HG02852 (cell line): ENCODE measurements around the gene NAA35.
"Not testable (repeated sequence)": the region's sequence is repeated elsewhere in the genome, so short reads cannot be mapped to it uniquely, and the experiment has no call there.

Experiments
- ATAC-seq: cut with Tn5 transposase; IDR thresholded peaks from one replicate; pipeline ENCODE4 v1.9.1; 2021; ENCODE audit warnings: mild to moderate bottlenecking, moderate library complexity; ENCODE audit not compliant: unreplicated experiment

Gene NAA35

DNA sequence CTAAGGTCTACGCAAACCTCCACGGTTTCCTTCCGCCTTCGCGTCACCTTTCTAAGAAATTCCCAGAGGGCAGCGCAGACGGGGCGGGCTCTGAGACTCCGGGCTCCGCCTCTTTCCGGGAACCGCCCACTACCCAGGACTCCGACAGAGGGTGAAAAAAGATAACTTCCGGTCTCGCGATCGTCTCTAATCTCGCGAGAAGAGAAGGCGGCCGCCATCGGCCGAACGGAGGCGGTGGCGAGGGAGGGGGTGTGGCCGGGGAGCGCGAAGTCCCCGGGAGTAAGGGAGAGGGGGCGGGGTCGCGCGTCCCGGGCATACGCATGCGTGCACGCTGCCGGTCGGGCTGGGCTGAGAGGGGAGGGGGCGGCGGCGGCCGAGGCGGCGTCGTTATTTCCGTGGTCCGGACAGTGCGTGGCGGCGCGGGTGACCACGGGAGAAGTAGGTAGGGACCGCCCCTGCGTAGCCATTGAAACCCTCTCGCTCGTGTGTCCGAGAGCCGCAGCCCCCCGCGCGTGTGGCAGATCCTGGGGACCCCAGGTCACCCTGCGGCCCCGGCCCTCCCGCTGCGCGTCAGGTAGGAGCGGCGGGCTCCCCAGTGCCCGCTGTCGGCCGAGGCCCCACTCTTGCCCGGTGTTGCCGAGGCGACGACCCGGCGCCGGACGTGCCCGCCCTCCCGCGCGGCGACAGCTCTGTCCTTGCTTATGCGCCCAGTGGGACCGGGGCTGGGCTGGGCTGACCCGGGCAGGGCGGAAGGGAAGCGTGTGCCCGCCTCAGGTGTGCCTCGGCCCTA, at the start of gene NAA35:
Gene NAA35, plus strand, starts transcription at position 315 of the 790 bp plus-strand sequence. CDS start 1,014 bp downstream, outside the sequence.
- peak; percentile 87 for ATAC-seq

- no peak for ATAC-seq
These were observed 48.5 kb upstream of the NAA35 start for GRCh38 chr9:85892401-85892800.

DNA sequence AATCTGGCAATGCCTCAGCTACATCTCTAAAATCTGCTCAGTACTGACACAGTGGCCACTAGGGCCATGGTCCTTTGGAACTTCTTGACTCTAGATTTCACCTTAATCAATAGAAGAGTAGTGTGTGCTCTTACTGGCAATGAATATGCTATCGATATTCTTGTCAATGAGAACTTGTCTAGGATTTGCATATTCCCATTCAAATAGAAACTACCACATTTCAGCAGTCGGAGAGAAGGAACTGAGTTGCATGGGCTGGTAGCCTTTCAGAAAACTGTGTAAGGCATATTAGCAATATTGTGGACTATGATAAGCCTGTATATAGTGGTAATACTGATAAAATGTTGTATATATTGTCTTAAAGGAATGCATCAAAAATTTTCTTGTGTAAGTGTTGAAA, 45.3 kb upstream of the NAA35 start:
- no peak for ATAC-seq

DNA sequence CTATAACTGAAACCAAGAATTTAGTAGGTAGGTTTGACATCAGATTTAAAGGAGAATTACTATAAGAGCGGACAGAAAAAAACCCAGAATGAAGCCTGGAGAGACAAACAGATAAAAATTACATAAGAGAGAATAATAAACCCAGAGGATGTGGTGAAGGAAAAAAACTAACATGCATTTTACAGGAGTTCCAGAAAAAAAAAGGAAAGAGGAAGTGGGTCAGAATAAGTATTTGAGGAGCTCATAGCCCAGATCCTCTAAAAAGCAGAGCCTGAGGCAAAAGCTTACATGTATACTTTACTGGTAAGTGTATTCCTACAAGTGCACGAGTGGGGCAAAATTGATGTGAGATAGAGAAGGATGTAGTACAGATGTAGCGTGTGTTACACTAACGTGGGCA, 43.1 kb upstream of the NAA35 start:
- ATAC-seq = no peak

GRCh38 chr9:85898332-85898731, 42.6 kb upstream of the NAA35 start:
- ATAC-seq = no peak

DNA sequence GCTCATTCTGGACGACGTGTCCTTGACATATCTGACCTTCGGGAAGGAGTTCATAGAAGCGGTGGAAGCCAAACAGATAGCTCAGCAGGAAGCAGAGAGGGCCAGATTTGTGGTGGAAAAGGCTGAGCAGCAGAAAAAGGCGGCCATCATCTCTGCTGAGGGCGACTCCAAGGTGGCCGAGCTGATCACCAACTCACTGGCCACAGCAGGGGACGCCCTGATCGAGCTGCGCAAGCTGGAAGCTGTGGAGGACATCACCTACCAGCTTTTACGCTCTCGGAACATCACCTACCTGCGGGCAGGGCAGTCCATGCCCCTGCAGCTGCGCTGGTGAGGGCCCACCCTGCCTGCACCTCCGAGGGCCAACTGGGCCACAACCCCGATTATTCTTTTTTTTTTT, 41.6 kb upstream of the NAA35 start:
- ATAC-seq = no peak

DNA sequence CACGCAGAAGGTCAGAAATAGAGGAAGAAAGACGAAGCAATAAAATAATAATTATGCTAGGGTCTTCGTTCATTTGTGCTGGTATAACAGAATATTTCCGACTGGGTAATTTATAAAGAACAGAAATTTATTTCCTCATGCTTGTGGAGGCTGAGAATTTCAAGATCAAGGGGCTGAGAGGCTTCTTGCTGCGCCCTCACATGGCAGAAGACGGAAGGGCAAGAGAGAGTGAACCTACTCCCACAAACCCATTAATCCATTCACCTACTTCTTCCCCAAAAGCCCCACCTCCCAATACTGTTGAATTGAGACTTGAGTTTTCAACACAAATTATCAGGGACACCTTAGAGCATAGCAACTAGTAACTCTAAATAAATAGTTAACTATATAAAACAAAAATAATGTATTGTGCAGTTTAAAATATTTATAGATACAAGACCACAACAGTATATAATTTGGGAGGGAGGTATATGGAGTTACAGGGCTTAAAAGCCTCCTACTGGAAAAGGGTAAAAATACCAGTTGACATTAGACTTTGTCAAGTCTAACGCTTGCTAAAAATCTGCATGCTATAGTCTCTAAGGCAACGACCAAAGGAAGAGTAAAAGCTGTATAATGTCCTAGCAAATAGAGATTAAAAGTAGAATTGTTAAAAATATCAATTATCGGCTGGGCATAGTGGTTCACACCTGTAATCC, 40.3 kb upstream of the NAA35 start:
- ATAC-seq = no peak

DNA sequence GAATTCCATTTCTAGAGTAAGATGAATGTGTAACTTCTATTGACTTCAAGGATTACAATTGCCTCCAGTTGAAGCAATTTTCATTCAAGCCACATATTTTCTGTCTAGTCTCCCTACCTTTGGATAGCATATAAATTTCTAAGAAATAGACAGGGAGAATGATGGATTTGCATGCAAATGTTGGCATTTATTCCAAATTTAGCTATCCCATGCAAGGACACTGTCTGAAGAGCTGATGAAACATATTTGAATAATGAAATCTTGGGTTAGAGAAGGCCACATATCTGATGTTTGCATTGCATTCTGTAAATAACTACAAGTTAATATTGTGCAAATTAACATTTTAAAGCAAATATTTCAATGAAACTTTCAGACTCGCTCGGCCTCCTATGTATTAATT, 36.0 kb upstream of the NAA35 start:
- ATAC-seq = no peak

DNA sequence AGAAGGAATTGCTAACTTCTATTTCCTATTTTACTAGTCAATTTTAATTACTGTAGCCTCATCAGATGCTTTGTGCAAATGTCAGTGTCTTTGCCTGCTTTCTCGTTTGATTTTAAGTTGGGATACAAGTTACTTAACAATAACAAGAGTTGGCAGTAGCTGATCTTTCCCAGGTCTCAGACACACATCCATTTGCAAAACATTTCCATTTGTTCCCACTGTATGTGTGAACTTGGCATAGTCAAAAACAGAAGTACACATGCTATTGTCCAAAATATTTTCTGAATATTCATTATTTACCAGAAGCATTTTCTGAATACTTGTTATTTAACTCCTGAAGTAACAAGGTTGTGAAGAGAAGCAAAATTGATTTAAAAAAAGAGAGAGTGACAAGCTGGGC, 35.0 kb upstream of the NAA35 start:
- ATAC-seq = no peak

- ATAC-seq = no peak
These were observed 31.6 kb upstream of the NAA35 start for GRCh38 chr9:85909390-85909789.

GRCh38 chr9:85914108-85914507, 26.8 kb upstream of the NAA35 start:
- no peak for ATAC-seq

DNA sequence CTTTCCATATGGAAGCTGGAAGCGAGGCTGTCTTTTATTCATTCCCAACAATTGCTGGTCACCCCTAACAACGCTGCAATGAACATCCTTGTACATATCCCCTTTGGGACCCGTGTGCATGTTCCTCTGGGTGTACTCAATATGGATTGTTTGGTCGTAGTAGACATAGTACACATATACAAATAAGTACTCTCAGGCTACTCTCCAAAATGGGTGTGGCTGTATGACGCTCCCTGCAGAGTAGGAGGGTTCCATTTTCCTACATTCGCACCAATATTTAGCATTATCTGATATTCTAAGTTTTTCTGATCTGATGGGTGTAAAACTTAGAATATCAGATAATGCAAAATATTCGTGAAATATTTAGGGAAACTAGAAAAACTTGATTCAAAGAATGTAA, 23.2 kb upstream of the NAA35 start:
- no peak for ATAC-seq

GRCh38 chr9:85925493-85925892, 15.5 kb upstream of the NAA35 start:
- no peak for ATAC-seq

DNA sequence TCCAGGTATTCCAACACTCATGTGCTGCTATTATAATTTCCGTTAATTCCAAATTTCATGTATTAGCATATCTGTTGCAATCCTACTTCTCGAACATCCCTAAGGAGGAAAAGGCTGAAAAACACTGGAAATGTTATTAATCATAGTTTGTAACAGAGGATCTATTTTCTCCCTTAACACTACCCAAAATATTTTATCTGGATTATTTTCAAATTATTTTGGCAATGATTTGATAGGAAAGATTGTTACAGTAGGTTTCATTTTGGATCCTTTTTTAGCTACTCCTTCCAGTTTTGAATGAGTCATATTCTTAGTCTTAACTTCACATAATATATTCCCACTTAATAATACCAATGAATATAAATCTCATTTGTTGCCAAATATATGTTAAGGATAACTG, 13.9 kb upstream of the NAA35 start:
- no peak for ATAC-seq

DNA sequence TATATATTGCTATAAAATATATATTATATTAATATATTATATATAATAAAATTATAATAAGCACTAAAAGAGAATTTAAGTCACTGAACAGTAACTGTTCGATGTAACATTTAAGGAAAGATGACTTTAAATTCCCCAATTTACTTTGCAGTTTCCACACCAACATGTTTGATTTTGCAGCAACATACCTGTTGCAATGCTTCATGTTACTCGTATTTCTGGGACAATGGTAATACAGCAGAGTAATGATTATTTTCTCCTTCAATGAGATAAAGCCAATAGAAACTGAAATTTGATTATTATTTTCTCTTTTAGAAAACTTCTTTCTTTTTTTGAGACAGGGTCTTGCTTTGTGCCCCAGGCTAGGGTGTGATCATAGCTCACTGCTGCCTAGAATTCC, 9.5 kb upstream of the NAA35 start:
- no peak for ATAC-seq

DNA sequence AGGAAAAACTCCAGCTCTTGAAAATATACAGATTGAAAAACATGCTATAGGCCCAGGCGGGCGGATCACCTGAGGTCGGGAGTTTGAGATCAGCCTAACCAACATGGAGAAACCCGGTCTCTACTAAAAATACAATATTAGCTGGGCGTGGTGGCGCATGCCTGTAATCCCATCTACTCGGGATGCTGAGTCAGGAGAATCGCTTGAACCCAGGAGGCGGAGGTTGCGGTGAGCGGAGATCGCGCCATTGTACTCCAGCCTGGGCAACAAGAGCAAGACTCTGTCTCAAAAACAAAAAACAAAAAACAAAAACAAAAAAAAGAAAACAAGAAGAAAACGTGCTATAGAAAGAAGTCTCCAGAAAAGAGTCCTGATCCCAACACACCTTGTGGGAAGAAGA, 5.0 kb upstream of the NAA35 start:
- ATAC-seq = not testable (repeated sequence)

DNA sequence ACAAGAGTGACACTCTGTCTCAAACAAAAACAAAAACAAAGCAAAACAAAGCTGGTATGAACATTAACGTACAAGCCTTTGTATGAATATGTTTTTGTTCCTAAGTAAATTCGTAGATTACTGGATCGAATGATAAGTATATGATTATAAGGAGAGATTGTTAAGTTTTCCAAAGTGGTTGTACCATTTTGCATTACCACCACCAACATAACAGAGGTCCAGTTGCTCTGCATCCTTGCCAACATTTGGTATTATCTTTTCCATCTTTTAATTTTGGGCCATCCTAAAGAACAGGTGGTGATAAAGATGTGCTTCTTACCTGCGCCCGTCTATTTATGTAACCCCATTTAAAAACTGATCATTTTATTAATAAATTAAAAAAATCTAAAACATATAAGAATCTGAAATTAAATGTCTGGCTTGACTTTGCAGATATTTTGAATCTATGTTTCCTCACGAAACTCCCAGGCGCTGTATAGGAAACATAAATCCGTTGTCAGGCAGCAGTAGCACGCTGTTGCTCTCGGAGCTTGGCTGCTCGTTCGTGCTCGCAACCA, 593 bp upstream of the NAA35 start:
- no peak for ATAC-seq

DNA sequence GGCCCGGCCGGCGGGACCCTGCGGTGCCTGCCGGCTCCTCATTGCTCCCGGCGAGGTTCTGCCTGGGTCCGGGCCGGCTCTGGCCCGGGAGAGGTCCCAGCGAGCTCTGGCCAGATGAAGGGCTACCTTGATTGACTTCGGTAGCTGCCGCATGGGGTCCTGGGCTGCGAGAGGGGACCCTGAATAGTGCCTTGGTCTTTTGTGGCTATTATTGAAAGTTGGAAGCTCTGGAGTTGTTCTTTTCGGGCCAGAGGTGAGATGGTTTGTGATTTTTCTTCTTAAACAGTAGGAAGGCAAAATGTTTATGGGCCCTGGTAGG, 635 bp downstream of the NAA35 start:
- ATAC-seq = no peak

DNA sequence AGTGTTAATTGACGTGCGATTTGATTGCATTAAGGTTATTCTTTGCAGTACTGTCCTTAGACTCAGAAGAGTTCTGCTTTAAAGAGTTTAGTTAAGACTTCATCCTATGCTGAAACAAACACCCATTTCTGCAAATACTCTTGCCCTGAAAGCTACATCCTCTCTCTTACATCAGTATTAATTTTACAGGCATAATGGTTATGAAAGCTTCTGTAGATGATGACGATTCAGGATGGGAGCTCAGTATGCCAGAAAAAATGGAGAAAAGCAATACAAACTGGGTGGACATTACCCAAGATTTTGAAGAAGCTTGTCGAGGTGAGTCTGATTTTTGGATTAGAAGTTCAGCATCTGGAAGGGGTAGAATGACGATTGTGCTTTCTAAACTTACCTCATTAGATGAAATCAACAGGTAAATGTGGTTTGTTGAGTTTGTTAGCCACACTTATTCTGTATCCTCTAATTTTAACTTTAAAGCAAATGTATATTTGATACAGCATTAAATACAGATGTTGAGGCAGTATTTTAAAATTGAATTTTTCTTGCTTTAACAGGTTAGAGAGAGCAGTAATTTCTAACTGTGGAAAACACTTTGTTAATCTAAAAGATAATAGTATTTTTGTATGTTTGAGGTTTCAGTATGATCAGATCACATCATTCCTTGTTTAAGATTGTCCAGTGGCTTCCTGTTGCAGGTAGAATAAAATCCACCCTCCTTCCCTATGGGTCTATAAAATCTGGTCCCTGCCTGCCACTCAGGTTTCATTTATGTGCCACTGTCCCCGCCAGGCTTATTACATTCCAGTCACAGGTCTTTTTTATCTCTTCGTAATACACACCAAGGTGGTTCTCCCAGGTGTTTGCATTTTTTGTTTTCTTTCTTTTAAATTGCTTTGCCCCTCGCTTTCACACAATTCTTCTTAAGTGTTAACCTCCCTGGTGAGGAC, 1.3 kb downstream of the NAA35 start:
- ATAC-seq = no peak

DNA sequence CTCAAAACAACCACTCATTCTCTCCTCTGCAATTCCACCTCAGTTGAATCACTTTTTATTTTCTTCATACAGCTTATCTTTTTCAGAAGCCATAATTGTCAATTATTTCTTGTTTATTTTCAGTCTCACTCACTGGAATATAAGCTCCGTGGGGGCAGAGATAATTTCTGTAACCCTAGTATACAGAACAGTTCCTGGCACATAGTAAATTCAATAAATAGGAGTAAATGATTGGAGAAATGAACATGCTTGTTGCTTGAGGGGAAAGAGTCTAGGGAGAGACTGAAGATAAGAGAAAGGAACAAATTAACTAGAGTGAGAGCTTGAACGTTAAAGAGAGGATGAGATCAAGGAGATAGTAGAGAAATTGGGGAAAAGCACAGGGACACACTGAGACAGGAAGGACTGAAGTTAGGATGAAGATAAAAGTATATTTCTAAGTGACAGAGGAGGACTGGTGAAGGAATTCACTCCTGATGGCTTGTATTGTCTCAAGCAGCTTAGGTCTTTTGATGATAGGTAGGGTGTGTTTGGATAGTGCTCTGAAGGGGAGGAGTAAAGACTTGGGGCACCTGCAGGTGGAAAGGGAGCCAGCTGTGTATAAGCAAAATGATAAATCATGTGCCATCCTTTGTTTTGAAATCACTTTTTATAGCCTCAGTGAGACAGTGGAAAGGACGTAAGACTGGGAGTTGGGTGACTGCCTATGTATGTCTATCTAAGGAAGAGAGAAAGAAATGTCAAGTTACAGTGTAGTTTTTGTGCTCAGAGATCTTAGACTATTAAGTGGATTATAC, 2.2 kb downstream of the NAA35 start:
- ATAC-seq = no peak
